B cell (primary cell): ENCODE results near the gene PARD3B. TPM values are rescaled to one million over a fixed set of nuclear protein-coding genes. Genes with fewer than 3 reads are reported as not detected.

Experiments
- ATAC-seq: fragments of 200-7000 bp; cut with Tn5 transposase; one replicate; pipeline ENCODE4 v1.10.0; 2021; ENCODE audit warnings: low read depth, mild to moderate bottlenecking, moderate number of reproducible peaks, moderate library complexity
- CTCF ChIA-PET: fragments of 350-600 bp; sonication (Branson Sonifier 250); formaldehyde crosslinking; loops from one replicate; lab custom pipeline; 2021; ENCODE audit warnings: antibody characterized with exemption, inconsistent platforms; lab: Charles Lee
- POLR2A ChIA-PET: fragments of 350-600 bp; sonication (Branson Sonifier 250); formaldehyde crosslinking; loops from one replicate; lab custom pipeline; 2021; ENCODE audit warnings: antibody characterized with exemption; lab: Charles Lee
- DNase-seq: peaks from one replicate; pipeline ENCODE4 v3.0.0; 2013
- H2AFZ ChIP-seq: 2 replicates; pipeline ENCODE4 v1.6.1; 2012; ENCODE audit warnings: mild to moderate bottlenecking, low read depth, low read length; ENCODE audit not compliant: insufficient read depth, poor library complexity, severe bottlenecking
- H3K27ac ChIP-seq, 2 donors: 1 replicate in 1 of 2; 2 replicates in 1 of 2; pipeline ENCODE4 v1.5.1; 2012 to 2013; ENCODE audit warnings: low read length in 2 of 2, mild to moderate bottlenecking in 2 of 2, moderate library complexity in 1 of 2
- H3K27me3 ChIP-seq, 4 experiments: fragments of 200-600 bp in 1 of 4; sonication (generic) in 1 of 4; replicated peaks in 1 of 4; 1 replicate in 2 of 4; 2 replicates in 2 of 4; pipeline versions ENCODE4 v1.6.1 to v1.7.0; 2013 to 2016; ENCODE audit warnings: low read length in 3 of 4, mild to moderate bottlenecking in 2 of 4, mixed read lengths in 1 of 4, moderate library complexity in 1 of 4; ENCODE audit not compliant: insufficient read depth in 4 of 4, control insufficient read depth in 3 of 4; ENCODE audit errors: control extremely low read depth in 1 of 4
- H3K36me3 ChIP-seq, 2 experiments: replicated peaks in 1 of 2; 1 replicate in 1 of 2; 2 replicates in 1 of 2; pipeline versions ENCODE4 v1.6.1 to v1.7.1; 2013; ENCODE audit warnings: low read length in 1 of 2; ENCODE audit not compliant: insufficient read depth in 2 of 2, control insufficient read depth in 1 of 2; ENCODE audit errors: control extremely low read depth in 1 of 2, extremely low read depth in 1 of 2
- H3K4me1 ChIP-seq, 2 donors: fragments of 200-600 bp in 1 of 2; sonication (generic) in 1 of 2; 1 replicate in 1 of 2; 2 replicates in 1 of 2; pipeline versions ENCODE4 v1.5.1 to v1.6.1; 2013 to 2017; ENCODE audit warnings: low read length in 2 of 2; ENCODE audit not compliant: control insufficient read depth in 2 of 2, insufficient read depth in 2 of 2
- H3K4me2 ChIP-seq: replicated peaks from 2 replicates; pipeline ENCODE3; 2012; ENCODE audit warnings: mild to moderate bottlenecking, low read depth, low read length; ENCODE audit not compliant: poor library complexity, severe bottlenecking
- H3K4me3 ChIP-seq, 5 experiments: fragments of 200-600 bp in 1 of 5; sonication (generic) in 1 of 5; 1 replicate in 3 of 5; 2 replicates in 2 of 5; pipeline versions ENCODE4 v1.5.1 to v1.7.0; 2011 to 2016; ENCODE audit warnings: low read length in 4 of 5, mild to moderate bottlenecking in 4 of 5, low read depth in 2 of 5, control low read depth in 1 of 5, moderate library complexity in 1 of 5; ENCODE audit not compliant: insufficient read depth in 1 of 5; ENCODE audit errors: control extremely low read depth in 1 of 5, extremely low read depth in 1 of 5
- H3K79me2 ChIP-seq: fragments of 200-600 bp; sonication (generic); one replicate; pipeline ENCODE4 v1.6.0; 2016; ENCODE audit warnings: low read length; ENCODE audit not compliant: control insufficient read depth, insufficient read depth
- H3K9ac ChIP-seq: fragments of 200-600 bp; sonication (generic); 2 replicates; pipeline ENCODE4 v1.6.1; 2017; ENCODE audit warnings: mild to moderate bottlenecking, low read length, moderate library complexity
- H3K9me3 ChIP-seq, 3 donors: one replicate each; pipeline versions ENCODE4 v1.6.1 to v1.7.1; 2013; ENCODE audit warnings: low read length in 2 of 3; ENCODE audit not compliant: control insufficient read depth in 2 of 3, insufficient read depth in 1 of 3; ENCODE audit errors: control extremely low read depth in 1 of 3
- H4K20me1 ChIP-seq: 2 replicates; pipeline ENCODE4 v1.6.0; 2012; ENCODE audit warnings: mild to moderate bottlenecking, low read length; ENCODE audit not compliant: insufficient read depth, control insufficient read depth, poor library complexity, severe bottlenecking
- H3K27ac Mint-ChIP-seq: one replicate; pipeline ENCODE4 v1.8.0; 2021; ENCODE audit warnings: mixed read lengths
- H3K27me3 Mint-ChIP-seq: one replicate; pipeline ENCODE4 v1.8.0; 2021; ENCODE audit warnings: mixed read lengths
- H3K4me1 Mint-ChIP-seq: one replicate; pipeline ENCODE4 v1.8.0; 2021; ENCODE audit warnings: mixed read lengths
- H3K4me3 Mint-ChIP-seq: one replicate; pipeline ENCODE4 v1.8.0; 2021; ENCODE audit warnings: mixed read lengths
- H3K9me3 Mint-ChIP-seq: one replicate; pipeline ENCODE4 v1.8.0; 2022; ENCODE audit warnings: mixed read lengths; ENCODE audit not compliant: insufficient read depth
- CTCF ChIP-seq: fragments of 200-600 bp; IDR thresholded peaks from one replicate; pipeline ENCODE4 v1.8.0; 2022; ENCODE audit warnings: antibody characterized with exemption, mild to moderate bottlenecking
- EZH2 ChIP-seq: IDR thresholded peaks from 2 replicates; pipeline ENCODE4 v1.6.1; 2012; ENCODE audit warnings: borderline replicate concordance, low read depth, mild to moderate bottlenecking, moderate library complexity, low read length; ENCODE audit not compliant: insufficient read depth, poor library complexity, severe bottlenecking
- WGBS: methylation state at CpG from one replicate; pipeline ENCODE4 v1.1.5; 2013; ENCODE audit warnings: missing lambda C conversion rate; ENCODE audit not compliant: insufficient coverage; 5-methylcytosine and 5-hydroxymethylcytosine counted together
- intact Hi-C: fragments of 100-400 bp; cut with micrococcal nuclease; formaldehyde crosslinking; loops from one replicate; pipeline ENCODE4 v1.10.0; 2022
- polyA plus RNA-seq: library from polyadenylated mRNA; depleted of rRNA; stranded (reverse); fragments of >200 nt; gene quantifications from 2 replicates; pipeline ENCODE4 v1.2.3, GENCODE V29; 2012
- total RNA-seq, 2 donors: library from RNA; stranded (reverse); fragments of 120-200 nt in 1 of 2; gene quantifications; 1 replicate in 1 of 2; 2 replicates in 1 of 2; pipeline versions ENCODE4 v1.2.3 to v1.2.4, GENCODE V29; 2013 to 2022

Gene PARD3B
- total and polyA plus RNA-seq, 2 donors (not counting 1 experiment from before 2014, with no cell fraction given) = not detected

DNA sequence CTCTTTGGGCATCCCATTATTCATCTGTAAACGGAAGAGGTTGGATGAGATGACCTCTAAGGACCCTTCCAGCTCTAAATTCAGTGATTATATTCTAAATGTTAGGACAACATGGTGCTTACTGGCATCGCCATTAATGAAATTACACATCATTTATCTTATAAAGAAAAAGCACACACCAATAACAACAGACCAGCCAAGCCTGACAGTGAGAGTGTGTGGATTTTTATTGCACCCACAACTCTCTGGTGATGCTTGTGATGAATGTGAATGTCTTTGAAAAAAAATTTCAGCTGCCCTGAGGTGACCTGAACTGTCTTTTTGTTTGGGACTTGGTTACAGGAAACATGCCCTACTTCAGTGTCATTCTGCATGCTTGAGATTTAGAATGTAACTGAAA is 623.7 kb downstream of the PARD3B start:
- intact Hi-C loops = no loop called here
- no peak overlapping the region for H3K27ac Mint-ChIP-seq
- ATAC-seq (no peak), DNase-seq (no peak)
- H3K27ac ChIP-seq = no peak overlapping the region
- no peak overlapping the region for H3K4me3 Mint-ChIP-seq
- ChIA-PET CTCF (interaction anchor here (0.8 kb wide), 1 partner anchor 18 kb away, joined by 3 read pairs; no protein-coding TSS in a partner anchor), POLR2A (no interaction called here)
- peaks cover 0 to 4% (median 0%) of the 10 kb centered on the region in 3 donors for H3K9me3 ChIP-seq
- no peaks in the 10 kb centered on the region for H3K4me1 Mint-ChIP-seq
- H3K9ac ChIP-seq = no peak overlapping the region
- no peaks in the 10 kb centered on the region for H3K27me3 Mint-ChIP-seq
- H2AFZ ChIP-seq = no peak overlapping the region
- H3K9me3 Mint-ChIP-seq = no peaks in the 10 kb centered on the region
- no peak overlapping the region for H3K4me2 ChIP-seq
- H3K27me3 ChIP-seq = no peaks in the 10 kb centered on the region
- H4K20me1 ChIP-seq = no peaks in the 10 kb centered on the region
- WGBS = no CpG with 5 or more reads among the region's 2 CpGs
- no peaks in the 10 kb centered on the region for H3K4me1 ChIP-seq
- H3K36me3 ChIP-seq = no peaks in the 10 kb centered on the region
- no peaks in the 10 kb centered on the region for H3K79me2 ChIP-seq
- no peak for TF ChIP-seq CTCF
- no peak for TF ChIP-seq EZH2
- no peak overlapping the region for H3K4me3 ChIP-seq

DNA sequence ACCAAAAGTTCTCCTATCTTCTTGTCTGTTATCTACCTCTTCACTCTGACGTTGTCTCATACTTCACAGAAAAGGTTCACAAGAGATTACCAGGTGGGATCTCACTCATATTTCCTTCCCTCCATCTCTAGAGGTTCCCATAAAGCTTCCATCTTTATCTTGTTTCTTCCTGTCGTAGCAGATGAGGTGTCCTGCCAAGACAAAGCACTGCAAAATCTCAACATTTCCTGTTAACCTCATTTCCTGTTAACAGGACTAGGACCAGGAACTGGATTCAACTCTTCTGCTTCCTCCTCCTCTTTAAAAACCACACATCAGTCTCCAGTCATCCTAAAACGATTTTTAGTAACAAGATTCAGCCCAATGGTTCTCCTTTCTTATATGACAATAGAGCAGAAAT is 624.2 kb downstream of the PARD3B start:
- Mint-ChIP-seq H3K27ac (no peak overlapping the region), H3K9me3 (no peaks in the 10 kb centered on the region), H3K4me1 (no peaks in the 10 kb centered on the region), H3K27me3 (no peaks in the 10 kb centered on the region), H3K4me3 (no peak overlapping the region)
- H3K4me2 ChIP-seq = no peak overlapping the region
- no peak overlapping the region for H2AFZ ChIP-seq
- H3K4me1 ChIP-seq = no peaks in the 10 kb centered on the region
- ChIA-PET CTCF (no interaction called here), POLR2A (no interaction called here)
- intact Hi-C loops = no loop called here
- TF ChIP-seq EZH2 (no peak), CTCF (no peak)
- 59% methylated on average over 3 of the region's 3 CpGs for WGBS
- no peaks in the 10 kb centered on the region for H3K79me2 ChIP-seq
- peaks cover 0 to 4% (median 0%) of the 10 kb centered on the region in 3 donors for H3K9me3 ChIP-seq
- H3K4me3 ChIP-seq = no peak overlapping the region
- H3K9ac ChIP-seq = no peak overlapping the region
- H3K36me3 ChIP-seq = no peaks in the 10 kb centered on the region
- no peak overlapping the region for H3K27ac ChIP-seq
- no peak for DNase-seq
- no peak for ATAC-seq
- no peaks in the 10 kb centered on the region for H3K27me3 ChIP-seq
- no peaks in the 10 kb centered on the region for H4K20me1 ChIP-seq
